Activated CD4-positive, alpha-beta T cell treated with anti-CD3 and anti-CD28 coated beads, Interleukin-2, amount 50 U/mL, for 16 hours (primary cell): ENCODE data around the gene TTC27.
A peak's percentile ranks its signal among the peaks of the same experiment; 100 is the strongest.
"Not testable (repeated sequence)": the region's sequence is repeated elsewhere in the genome, so short reads cannot be mapped to it uniquely, and the experiment has no call there.

Source experiments
- DNase-seq: peaks from one replicate; pipeline ENCODE4 v3.0.0-alpha.2; 2020

The TTC27 gene

DNA sequence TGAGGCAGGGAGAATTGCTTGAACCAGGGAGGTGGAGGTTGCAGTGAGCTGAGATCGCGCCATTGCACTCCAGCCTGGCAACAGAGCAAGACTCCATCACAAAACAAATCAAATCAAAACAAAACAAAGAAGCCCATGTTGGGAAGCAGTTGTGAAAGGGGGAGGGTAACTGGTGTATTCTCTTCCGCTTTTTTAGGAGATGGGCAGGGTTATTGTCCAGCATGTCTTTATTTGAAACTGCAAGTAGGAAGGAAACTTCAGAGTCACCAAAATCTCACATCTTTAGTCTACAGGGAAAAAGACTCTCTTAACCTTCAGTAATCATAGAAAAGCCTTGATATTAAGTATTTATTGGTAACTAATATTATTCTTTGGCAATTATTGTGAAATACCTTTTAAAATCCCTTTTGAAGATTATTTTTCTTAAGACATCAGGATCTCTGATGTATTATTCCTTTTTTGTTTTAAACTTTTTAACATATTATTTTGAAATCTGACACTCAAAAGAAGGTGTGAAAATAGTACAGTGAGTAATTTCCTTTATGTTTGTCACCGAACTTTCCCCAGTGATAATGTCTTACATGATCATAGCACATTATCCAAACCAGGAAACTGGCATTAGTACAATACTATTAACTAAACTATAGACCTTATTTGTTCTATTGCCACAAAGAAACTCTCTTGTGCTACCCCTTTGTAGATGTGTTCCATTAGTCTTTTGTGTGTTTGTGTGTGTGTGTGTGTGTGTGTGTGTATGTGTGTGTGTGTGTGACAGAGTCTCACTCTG lies 234.6 kb downstream of the TTC27 start:
- DNase-seq, result peak; percentile 25

DNA sequence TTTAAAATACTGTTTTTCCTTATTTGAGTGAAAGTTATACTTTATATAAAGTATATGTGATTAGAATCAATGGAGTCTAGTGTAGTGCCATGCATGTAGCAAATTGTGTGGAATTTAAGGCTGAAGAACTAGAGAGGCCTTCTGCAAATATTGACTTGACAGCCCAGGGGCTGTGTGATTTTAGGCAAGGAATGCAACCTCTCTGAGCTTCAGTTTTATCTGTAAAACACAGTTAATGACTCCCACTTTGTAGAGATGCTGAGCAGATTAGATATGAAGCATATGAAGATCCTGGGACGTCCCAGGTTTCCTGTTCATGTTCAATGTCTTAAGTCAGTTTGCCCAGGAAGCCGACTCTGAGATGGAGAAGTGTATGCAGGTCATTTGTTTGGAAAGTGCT lies 235.5 kb downstream of the TTC27 start:
- DNase-seq, result no peak

DNA sequence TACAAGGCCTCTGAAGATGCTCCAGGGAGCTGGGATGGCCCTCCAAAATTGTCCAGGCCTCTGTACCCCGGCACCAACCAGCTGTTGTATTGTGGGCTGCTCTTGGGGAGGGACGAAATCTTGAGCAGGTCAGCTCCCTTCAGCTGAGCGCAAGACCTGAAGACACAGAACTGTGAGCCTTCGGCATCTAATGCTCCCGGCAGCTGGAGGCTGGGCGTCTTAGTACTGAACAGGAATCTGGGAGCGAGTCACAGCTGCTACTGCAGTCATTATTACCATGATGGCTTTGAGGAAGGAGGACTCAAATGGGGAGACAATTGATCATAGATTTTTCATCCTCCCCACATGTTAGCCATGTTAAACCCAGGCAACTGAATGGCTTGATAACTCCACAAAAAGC lies 236.0 kb downstream of the TTC27 start:
- DNase-seq, result no peak

DNA sequence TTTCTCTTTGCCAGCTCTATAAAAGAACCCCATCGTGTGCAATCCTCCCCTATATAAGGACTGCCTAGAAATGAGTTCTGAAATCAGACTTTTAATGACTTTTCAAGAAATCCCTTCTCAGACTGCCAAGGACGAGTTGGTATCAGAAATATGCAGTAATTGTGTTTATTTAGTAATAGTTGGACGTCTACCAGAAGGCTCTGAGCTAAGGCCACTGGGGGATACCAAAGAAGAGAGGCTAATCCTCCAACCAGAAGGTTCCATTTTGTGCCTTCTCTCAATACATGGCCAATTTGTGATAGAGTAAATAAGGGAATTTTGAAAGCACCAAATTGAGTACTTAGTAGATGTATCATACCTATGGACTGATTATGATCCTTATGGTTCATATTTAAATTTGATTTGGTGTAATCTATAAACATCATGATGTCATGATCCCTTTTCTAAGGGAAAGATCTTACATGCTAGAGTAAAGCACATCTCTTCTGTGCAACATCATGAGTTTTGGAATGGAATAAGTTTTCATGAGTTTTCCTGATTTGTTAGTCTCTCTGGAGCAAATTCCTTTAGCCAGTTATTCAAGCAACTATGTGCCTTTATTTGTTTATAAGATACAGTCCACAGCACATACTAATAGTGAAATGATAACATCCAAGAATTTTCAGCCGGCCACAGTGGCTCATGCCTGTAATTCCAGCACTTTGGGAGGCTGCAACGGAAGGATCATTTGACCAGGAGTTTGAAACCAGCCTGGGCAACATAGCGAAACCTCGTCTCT lies 236.7 kb downstream of the TTC27 start:
- no peak for DNase-seq

GRCh38 chr2:32865399-32866068 lies 237.7 kb downstream of the TTC27 start:
- DNase-seq, result peak; percentile 72

DNA sequence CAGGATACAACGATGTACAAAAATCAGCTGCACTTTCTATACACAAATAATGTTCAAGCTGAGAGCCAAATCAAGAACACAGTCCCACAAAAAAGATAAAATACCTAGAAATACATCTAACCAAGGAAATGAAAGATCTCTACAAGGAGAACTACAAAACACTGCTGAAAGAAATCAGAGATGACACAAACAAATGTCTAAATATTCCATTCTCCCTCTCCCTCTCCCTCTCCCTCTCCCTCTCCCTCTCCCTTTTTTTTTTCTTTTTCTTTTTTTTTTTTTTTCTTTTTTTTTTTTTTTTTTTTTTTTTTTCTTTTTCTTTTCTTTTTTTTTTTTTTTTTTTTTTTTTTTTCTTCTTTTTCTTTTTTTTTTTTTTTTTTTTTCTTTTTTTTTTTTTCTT lies 238.6 kb downstream of the TTC27 start:
- DNase-seq, result not testable (repeated sequence)
